Inferior parietal cortex (tissue), 1 donor: ENCODE measurements around the gene TLX2.

ENCODE experiments used
- DNase-seq: peaks from one replicate; pipeline ENCODE4 v3.0.0-alpha.2; 2016; ENCODE audit errors: extremely low spot score

The TLX2 gene

GRCh38 chr2:74496997-74497776 lies 17.1 kb upstream of the TLX2 start:
- DNase-seq: no peak

DNA sequence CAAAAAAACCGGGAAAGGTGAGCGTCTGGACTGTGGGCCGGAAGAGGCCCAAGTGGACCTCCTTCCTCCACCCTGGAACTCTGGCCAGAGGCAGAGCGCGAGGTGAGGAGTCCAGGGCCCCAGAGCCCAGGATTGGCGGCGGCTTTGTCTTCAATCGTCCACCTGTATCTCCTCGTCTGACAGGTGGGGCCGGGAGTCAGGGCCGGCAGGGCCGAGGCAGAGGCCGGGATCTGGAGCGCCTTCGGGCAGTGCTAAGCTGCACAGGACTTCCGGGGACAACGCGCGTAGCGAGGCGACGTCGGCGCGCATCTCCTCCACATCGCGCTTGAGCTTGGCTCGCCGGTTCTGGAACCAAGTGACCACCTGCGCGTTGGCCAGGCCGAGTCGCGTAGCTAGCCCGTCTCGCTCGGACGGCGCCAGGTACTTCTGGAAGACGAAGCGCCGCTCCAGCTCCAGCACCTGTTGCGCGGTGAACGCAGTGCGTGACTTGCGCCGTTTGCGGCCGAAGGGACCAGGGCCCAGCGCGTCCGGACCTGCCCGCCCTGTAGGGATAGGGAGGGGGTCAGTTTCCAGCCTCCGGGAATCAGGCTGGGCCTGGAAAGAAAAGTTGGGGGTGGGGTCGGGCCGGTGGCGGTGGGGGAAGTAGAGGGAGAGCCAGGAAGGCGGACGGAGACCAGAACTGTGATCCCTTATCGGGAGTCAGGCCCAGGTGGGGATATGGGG lies 16.3 kb upstream of the TLX2 start:
- no peak for DNase-seq

DNA sequence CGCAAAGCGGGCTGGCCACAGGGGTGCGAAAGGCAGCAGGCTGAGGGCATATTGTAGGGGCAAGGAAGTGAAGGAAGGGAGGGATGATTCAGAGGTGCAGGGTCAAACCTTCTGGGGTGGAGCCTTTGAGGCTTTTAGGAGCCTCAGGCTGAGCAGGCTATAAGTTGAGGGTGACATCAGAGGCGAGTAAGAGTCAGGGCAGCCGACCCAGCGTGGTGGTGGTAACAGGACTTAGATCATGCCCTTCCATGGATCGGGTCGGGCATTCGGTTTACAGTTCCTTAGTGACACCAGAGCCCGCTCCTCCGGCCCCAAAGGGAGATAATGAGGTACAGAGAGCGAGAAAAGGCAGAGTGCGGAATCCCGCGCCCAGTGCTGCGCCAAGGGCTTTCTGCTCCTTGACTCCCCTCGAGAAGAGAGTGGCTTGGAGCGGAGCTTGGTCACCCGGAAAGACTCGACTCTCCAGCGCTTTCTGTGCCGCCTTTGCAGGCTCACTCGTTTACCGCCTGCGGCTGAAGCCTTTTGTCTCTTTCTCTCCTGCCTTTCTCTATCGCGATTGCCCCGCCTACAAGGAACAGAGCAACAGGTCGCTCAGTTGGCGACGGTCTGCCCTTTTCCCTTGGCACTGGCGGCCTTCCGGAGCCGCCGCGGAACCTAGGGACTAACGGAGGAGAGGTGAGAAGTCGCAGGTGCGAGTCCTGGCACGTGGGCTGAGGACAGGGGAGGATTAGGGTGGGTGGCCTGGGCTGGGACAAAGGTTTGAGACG lies 15.6 kb upstream of the TLX2 start:
- no peak for DNase-seq

DNA sequence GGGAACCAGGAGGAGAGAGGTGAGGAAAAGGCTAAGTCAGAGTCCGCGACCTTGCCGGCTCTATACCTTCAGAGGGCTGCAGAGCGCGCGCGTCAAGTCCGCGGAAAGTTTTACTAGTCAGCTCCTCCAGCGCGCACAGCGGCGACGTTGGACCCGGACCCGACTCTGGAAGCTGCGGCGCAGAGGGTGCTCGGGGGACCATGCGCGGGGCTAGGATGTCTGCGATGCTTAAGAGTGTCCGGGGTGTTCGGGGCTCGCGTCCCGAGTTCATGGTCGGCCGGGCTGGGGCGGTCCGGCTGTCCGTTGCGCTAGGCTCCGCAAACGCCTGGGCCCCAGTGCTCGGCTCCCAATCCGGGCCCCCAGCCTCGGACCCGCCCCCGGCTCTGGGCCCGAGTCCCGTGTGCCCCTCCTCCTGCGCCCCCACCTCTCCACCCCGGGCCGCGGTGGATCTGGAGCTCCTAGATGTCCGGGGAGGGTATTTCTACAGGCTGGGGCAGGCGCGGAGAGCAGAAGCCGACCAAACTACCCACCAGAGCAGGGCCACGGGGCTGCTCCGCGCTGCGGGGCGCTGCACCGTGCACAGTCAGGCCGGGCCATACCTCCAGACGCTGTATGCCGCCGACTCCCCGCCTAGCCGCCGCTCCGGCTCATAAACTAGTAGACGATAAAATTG lies 14.8 kb upstream of the TLX2 start, which contains the start of gene LBX2:
LBX2 (minus strand) TSS at position 337 of the 673 bp plus-strand sequence; CDS start at position 271, 66 bp downstream.
- no peak for DNase-seq

- no peak for DNase-seq
These were observed 14.2 kb upstream of the TLX2 start for GRCh38 chr2:74499940-74500577.

GRCh38 chr2:74500578-74500946 lies 13.7 kb upstream of the TLX2 start:
- DNase-seq: no peak

DNA sequence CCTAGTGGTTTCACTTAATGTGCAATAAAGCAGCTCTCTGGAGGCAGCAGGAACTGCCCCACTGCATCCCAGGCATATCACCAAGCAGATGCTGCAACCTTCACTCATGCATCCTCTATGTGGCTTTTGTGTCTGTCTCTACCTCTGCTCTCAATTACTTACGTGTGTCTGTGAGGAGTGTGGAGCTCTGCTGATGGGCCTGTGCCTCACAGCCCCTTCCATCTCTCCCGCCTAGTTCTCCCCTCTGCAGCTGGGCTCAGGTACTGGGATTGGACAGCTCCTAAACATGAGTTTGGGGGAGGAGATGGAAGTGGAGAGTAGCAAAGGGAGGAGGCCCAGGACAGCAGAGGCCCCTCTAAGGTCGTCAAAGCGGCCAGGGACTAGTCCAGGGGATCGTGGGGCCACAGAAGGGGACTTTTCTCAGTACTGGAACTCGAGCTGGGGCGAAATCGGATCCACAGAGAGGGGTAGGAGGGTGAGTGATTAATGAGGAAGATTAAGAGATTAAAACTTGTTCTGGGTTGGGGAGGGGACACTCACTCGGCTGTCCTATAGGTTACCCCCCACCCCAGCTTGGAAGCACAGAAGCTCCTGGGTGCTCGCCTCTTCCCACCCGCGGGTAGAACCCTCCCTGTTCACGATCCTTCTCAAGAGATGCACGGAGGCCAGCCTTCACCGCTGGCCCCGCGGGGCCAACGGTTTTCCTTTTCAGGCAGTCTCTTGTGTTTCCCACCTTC lies 12.7 kb upstream of the TLX2 start:
- DNase-seq: no peak

GRCh38 chr2:74502147-74502719 lies 12.0 kb upstream of the TLX2 start:
- no peak for DNase-seq

- DNase-seq: no peak
These were observed 11.3 kb upstream of the TLX2 start for GRCh38 chr2:74502720-74503505.

- no peak for DNase-seq
These were observed 10.5 kb upstream of the TLX2 start for GRCh38 chr2:74503506-74504475.

GRCh38 chr2:74504591-74504990 lies 9.7 kb upstream of the TLX2 start:
- no peak for DNase-seq

DNA sequence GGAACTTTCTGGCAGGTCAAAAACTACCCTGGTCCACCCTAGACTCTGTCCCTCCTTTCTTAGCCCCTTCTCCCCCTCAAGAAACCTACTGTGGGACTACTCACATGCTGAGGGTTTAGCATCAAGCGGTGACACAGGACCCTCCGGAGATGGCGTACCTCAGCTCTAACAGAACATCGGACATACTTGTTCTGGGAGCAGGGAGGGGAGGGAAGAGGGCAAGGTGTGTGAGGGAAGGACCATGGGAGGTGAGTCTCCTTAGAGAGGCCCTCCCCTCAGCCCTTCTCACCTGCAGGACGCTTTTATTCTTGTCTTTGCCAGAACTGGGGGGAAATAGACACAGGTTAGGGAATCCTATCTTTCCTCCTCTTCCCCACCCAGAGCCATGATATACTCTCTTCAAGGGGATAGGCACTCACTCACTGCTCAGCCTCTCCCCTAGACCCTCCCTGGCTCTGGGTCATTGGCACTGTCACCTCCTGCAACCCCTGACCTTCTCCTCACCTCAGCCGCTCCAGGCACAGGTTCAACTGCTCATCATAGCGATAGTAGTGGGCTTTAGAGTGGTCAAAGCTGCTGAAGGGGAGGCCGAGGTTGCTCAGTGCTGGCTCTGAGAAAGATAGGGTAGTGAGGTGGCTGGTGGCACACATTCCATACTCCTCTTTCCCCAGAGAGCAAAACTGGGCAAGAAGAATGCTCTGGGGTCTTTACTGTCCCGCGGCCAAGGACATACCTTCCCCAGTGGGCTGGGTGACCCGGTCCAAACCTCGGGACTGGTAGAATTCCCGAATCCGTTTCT lies 8.6 kb upstream of the TLX2 start:
- DNase-seq: no peak

DNA sequence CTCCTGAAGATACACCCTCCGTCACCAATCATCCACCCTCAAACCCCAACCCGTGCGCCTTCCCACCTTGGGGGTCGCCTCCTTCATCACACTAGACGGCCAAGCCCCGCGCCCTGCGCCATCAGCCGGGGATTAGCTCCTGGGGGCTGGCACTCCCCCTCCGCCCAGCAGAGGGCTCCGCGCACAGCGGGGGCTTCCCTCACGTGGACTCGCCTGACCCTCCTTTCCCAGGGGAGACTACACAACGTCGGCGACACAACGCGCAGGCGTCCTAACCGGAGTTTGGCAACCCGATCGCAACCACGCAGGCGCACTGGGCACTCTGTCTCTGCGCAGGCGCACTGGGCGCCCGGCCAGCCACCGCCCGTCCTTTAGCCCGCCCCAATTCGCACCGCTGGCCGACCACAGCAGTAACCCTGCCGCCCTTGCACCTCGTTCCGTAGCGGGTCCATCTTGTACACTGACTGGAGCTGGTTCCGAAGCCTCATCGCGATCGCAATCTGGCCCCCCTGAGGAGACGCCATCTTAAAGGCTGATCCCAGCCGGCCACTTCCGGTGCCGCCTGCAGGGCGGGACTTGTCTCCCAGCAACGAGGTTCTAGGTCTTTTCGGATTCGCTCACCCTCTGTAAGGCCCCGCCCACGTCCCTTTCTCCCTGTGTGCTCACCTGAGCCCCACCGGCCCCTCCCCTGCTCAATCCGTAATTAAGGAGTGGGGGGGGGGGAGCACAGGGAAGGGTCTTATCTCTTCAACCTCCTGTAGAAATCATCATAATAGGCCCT lies 6.9 kb upstream of the TLX2 start, which contains the start of gene PCGF1:
PCGF1 (minus strand) TSS at position 551 of the 781 bp plus-strand sequence; CDS start at position 524, 27 bp downstream.
- DNase-seq: peak; percentile 98

DNA sequence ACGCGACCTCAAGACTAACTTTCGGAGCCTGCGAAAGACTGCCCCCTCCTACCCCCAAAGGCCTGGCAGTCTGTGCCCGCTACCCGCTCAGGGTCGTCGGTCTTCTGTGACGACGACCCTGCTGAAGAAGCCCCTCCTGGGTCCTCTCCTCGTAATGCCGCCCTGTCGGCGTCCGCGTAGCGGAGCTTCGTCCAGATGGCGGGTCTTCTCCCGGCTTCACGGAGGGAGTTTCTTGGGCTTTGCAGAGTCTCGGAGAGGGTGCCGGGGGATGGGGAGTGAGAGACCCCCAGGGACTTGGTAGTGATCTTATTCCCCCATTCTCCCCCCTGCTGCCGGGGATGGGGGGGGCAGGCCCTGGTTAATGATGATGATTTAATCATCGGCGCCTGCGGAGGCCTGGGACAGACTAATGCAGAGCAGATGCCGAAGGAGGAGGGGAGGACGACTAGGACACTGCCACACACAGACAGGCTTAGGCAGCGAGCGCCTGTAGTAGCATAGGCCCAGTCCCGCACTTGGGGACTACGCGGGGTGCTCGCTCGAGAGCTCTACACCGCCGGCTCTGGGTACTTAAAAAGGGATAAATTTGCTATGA lies 6.2 kb upstream of the TLX2 start:
- no peak for DNase-seq

GRCh38 chr2:74510272-74510671 lies 4.0 kb upstream of the TLX2 start:
- DNase-seq: no peak
